Sigmoid colon (tissue), 3 donors: ENCODE data around the gene KCNQ1OT1.

Experiments used
- CTCF ChIP-seq, 4 experiments: fragments of 450-650 bp in 3 of 4; fragments of 200-600 bp in 1 of 4; IDR thresholded peaks; one replicate each; pipeline ENCODE4 v1.5.1; 2016 to 2019; ENCODE audit warnings: antibody characterized with exemption in 4 of 4, mild to moderate bottlenecking in 3 of 4, moderate library complexity in 2 of 4
- POLR2A ChIP-seq, 2 donors: fragments of 450-650 bp; IDR thresholded peaks; one replicate each; pipeline ENCODE4 v1.6.1; 2016; ENCODE audit warnings: antibody characterized with exemption in 2 of 2, mild to moderate bottlenecking in 2 of 2, moderate library complexity in 2 of 2

- TF ChIP-seq CTCF (IDR thresholded peaks at IDR 0.05) (no peak), POLR2A (IDR thresholded peaks at IDR 0.05) (no peak)
Measured at GRCh38 chr11:2662024-2662312, 37.8 kb downstream of the KCNQ1OT1 start.
